ENCODE data around the gene SCRN1.

- TF ChIP-seq CTCF (IDR thresholded peaks at IDR 0.05; ENCODE audit: poor library complexity) = no peak
- TF ChIP-seq EZH2 (IDR thresholded peaks at IDR 0.05; ENCODE audit: borderline replicate concordance) = no peak
- no peak for TF ChIP-seq EZH2phosphoT487 (IDR thresholded peaks at IDR 0.05; ENCODE audit: low read depth, severe bottlenecking, unreplicated experiment)
Observed at GRCh38 chr7:29987083-29987482, 2.5 kb downstream of the SCRN1 start.

Data from hepatocyte (in vitro differentiated cells).